T-helper 1 cell treated with Interleukin-12 subunit alpha and Interleukin-12 subunit beta and Interleukin-4 antibody, amounts not matched to agents 30 μg/mL and 1 μg/mL, for 36 hours (primary cell): ENCODE measurements around the gene FARP1.

Experiments used
- H3K27ac Mint-ChIP-seq: one replicate; pipeline ENCODE4 v1.8.0; 2021; ENCODE audit warnings: mild to moderate bottlenecking, mixed read lengths
- H3K27me3 Mint-ChIP-seq: one replicate; pipeline ENCODE4 v1.8.0; 2021; ENCODE audit warnings: low read depth, mixed read lengths
- H3K36me3 Mint-ChIP-seq: one replicate; pipeline ENCODE4 v1.8.0; 2021; ENCODE audit warnings: low read depth, mixed read lengths
- H3K4me1 Mint-ChIP-seq: one replicate; pipeline ENCODE4 v1.8.0; 2021; ENCODE audit warnings: low read depth, mixed read lengths
- H3K4me3 Mint-ChIP-seq: one replicate; pipeline ENCODE4 v1.8.0; 2021; ENCODE audit warnings: mild to moderate bottlenecking, moderate library complexity, mixed read lengths
- H3K9me3 Mint-ChIP-seq: one replicate; pipeline ENCODE4 v1.8.0; 2021; ENCODE audit warnings: mixed read lengths

The FARP1 gene

DNA sequence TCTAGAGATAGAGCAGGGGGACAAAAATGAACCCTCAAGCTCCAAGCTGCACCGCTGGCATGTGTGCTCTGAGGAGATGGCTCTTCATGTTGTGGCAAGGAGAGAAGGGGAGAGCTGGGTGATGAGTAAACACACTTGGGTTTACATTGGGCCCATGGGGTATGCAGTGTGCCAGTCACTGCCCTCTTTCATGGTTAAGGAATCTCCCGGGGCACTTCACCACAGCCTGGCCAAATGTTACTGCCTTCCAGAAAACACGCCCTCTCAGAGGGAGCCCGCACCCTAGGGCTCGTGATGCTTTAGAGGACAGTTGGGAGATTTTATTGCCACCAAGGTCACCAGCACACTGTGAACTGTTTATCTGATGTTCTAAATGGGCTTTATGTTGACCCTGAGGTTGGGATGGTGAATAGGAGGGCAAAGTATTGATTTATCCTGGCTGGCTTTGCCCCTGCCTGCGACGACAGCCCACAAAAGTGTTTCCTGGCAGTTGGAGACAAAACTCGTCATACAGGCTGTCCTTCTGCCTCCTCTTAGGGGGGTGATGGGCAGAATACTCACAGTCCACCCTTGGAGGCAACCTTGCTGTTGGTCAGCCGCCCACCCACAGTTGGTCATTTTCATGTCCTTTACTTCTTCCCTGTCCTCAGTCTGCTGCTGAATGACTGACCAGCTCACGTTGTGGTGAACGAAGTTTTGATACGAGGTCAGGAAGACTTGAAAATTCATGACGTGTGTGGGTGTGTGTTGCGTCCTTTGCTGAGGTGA, 277.1 kb downstream of the FARP1 start:
- peaks cover 6% of the 10 kb centered on the region for H3K27me3 Mint-ChIP-seq
- H3K9me3 Mint-ChIP-seq = no peaks in the 10 kb centered on the region
- no peak overlapping the region for H3K4me3 Mint-ChIP-seq
- H3K27ac Mint-ChIP-seq = no peak overlapping the region
- H3K4me1 Mint-ChIP-seq = no peaks in the 10 kb centered on the region
- H3K36me3 Mint-ChIP-seq = no peaks in the 10 kb centered on the region

DNA sequence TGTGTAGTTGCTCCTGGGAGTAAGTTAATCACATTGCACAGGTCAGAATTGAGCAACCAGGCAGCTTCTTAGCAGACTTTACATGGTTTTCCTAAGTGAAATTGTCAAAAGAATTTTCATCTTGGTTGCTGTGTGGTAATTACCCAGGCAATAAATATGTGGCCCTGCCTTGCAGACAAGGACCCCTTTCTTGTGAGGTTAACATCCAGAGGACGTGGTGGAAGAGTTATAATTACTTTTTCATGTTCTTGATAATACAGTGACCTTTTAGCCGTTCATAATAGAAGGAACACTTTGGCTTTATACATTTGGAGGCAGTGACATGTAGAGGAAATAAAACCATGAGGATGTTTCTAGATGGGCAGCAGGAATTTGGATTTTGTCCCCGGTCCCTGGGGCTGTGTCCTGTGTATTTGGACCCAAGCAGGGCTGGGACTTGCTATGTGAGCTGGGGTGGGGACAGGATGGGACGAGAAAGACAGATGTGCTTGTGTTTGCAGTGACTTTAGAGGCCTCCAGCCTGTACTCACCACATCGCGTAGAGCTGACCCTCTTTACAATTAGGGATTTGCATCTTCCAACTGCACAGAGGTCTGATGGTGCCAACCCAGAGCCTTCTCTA, 277.8 kb downstream of the FARP1 start:
- Mint-ChIP-seq H3K27me3 (peaks cover 6% of the 10 kb centered on the region), H3K27ac (no peak overlapping the region), H3K4me1 (no peaks in the 10 kb centered on the region), H3K36me3 (no peaks in the 10 kb centered on the region), H3K4me3 (no peak overlapping the region), H3K9me3 (no peaks in the 10 kb centered on the region)

DNA sequence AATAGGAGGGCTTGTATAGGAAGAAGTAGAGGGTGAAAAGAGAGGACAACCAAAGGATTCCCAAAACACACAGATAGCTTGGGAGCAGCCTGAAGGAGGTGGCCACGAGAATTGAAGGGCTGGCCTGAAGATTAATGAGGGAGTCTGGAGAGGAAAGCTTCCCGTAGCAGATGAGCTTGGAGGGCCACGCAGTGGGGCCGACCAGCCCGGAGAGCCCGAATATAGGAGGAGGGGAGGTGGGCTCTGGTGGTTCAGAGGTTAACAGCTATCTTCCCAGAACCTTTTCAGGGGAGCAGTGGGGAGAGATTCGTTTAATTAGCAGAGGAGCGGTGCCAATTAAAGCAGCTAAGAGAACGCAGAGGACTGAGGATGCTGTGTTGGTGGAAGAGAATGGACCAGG, 279.2 kb downstream of the FARP1 start:
- no peak overlapping the region for H3K27ac Mint-ChIP-seq
- peaks cover 4% of the 10 kb centered on the region for H3K27me3 Mint-ChIP-seq
- no peaks in the 10 kb centered on the region for H3K9me3 Mint-ChIP-seq

DNA sequence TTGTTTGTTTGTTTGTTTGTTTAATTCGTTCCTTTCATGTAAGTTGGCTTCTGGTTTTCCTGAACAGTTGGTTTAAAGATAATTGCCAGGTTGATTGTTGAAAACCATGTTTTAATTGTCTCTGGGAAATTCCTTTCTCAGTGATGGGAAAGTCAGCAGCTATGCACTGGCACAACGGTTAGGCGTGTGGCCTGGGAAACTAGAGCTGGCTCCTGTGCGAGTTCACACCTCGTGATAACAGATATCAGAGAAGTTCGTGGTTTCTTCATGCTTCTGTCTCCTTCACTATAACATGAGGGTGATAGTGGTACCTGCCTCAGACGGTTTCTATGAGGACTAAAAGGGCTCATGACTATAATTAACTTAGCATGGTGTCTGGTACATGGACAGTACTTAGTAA, 280.5 kb downstream of the FARP1 start:
- no peak overlapping the region for H3K4me3 Mint-ChIP-seq
- no peak overlapping the region for H3K27ac Mint-ChIP-seq
- no peaks in the 10 kb centered on the region for H3K9me3 Mint-ChIP-seq
- peaks cover 7% of the 10 kb centered on the region for H3K27me3 Mint-ChIP-seq
- H3K36me3 Mint-ChIP-seq = no peaks in the 10 kb centered on the region
- no peaks in the 10 kb centered on the region for H3K4me1 Mint-ChIP-seq

More for the DNA sequence above, 279.2 kb downstream of the FARP1 start:
- no peaks in the 10 kb centered on the region for H3K36me3 Mint-ChIP-seq
- H3K4me3 Mint-ChIP-seq = no peak overlapping the region
- H3K4me1 Mint-ChIP-seq = no peaks in the 10 kb centered on the region

DNA sequence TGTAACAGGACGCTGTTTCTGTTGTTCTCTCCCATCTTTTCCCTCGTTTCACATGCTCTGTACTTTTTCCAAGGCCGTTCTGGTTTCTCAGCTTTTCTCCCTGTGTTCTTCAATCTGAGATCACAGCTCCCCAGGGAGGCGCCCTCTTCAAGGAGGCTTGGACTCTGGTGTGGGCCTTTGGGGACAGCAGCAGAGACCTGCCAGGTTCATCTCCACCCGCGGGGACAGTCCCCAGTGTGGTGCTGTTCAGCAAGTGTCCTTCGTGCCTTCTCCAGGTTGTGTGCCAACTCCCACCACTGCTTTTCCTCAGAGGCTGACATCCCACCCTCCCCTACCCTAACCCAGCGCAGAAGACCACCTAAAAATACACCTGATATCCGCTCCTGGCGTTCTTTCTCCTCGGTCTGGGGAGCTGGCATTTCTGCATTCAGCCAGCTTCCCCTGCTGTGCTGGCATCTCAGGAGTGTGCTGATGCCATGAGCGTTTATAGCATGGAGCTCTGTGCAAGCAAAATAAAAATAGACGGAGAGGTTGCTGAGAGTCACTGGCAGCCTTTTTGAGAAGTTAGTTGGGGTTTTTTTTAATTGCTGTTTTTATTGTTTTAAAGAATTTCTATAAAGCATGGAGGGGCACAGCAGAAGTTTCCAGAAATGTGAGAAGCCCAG, 284.6 kb downstream of the FARP1 start:
- H3K4me1 Mint-ChIP-seq = no peaks in the 10 kb centered on the region
- H3K27me3 Mint-ChIP-seq = peaks cover 6% of the 10 kb centered on the region
- H3K4me3 Mint-ChIP-seq = no peak overlapping the region
- H3K27ac Mint-ChIP-seq = no peak overlapping the region
- H3K9me3 Mint-ChIP-seq = no peaks in the 10 kb centered on the region
- no peaks in the 10 kb centered on the region for H3K36me3 Mint-ChIP-seq

DNA sequence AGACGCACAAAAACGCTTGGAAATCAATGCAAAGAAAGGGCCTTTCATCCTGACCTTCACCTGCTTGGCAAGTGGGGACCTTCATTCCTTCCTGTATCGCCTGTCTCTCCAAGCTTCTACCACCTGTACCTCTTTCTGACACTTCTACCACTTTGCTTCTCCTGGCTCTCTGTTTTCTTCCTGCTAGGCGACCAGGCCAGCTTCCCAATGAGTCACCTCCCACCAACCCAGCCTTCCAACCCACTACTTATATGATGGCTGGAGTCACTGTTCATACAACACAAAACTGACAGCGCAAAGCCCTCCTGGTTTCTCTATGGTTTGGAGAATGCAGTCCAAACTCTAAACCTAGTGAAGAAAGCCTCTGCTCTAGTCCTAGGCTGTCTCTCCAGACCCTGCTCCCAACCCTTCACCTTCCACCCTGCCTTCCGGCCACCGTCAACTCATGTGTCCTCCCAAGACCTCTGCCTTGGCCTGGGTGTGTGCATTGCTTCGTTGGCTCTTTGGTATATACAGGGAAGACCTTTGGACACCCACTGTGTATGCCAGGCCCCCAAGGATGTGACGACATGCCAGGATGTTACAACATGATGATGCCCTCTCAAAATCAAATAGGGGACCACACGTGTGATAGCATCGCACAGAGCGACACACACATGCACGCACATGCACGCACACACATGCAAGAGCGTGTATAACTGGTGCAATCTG, 285.5 kb downstream of the FARP1 start:
- Mint-ChIP-seq H3K36me3 (no peaks in the 10 kb centered on the region), H3K4me1 (no peaks in the 10 kb centered on the region), H3K27me3 (peaks cover 4% of the 10 kb centered on the region), H3K9me3 (no peaks in the 10 kb centered on the region), H3K27ac (no peak overlapping the region), H3K4me3 (no peak overlapping the region)

DNA sequence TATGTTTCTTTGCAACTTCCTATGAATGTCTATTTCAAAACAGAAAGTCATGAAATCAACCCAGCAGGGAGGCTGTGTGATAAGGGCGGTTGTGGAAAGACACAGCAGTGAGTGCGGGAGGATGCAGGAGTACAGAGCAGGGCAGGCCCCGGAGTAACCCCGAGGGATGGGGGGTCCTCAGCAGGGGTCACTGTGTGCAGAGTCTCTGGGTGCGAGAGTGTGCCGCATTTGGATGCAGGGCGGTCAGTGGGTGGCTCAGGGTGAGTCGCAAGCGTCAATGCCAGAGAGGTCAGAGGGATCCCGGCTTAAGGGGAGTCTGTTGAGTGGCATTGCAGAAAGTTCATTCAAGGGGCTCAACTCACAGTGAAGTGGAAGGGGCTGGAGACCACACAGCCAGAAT, 286.2 kb downstream of the FARP1 start:
- H3K4me1 Mint-ChIP-seq = no peaks in the 10 kb centered on the region
- no peaks in the 10 kb centered on the region for H3K36me3 Mint-ChIP-seq
- no peak overlapping the region for H3K4me3 Mint-ChIP-seq
- H3K27ac Mint-ChIP-seq = no peak overlapping the region
- no peaks in the 10 kb centered on the region for H3K9me3 Mint-ChIP-seq
- peaks cover 4% of the 10 kb centered on the region for H3K27me3 Mint-ChIP-seq

DNA sequence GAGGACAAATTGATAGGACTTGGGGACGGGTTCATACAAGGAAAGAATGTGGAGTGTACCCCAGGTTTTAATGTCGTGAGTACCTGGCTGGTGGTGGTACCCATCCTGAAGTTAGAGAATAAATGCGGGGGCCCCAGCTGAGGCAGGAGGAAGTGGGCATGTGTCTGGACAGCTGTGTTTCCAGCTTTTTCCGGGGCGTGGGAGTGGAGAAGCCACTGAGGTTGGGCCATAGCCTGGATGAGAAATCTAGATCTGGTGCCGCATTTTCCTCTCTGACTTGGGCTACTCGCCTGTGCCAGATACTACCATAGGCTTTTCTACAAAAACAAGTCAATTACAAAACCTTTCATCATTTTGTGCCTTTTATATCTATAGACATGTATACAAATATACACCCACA, 286.6 kb downstream of the FARP1 start:
- H3K4me1 Mint-ChIP-seq = no peaks in the 10 kb centered on the region
- H3K9me3 Mint-ChIP-seq = no peaks in the 10 kb centered on the region
- H3K4me3 Mint-ChIP-seq = no peak overlapping the region
- no peaks in the 10 kb centered on the region for H3K36me3 Mint-ChIP-seq
- H3K27ac Mint-ChIP-seq = no peak overlapping the region
- H3K27me3 Mint-ChIP-seq = peaks cover 4% of the 10 kb centered on the region

DNA sequence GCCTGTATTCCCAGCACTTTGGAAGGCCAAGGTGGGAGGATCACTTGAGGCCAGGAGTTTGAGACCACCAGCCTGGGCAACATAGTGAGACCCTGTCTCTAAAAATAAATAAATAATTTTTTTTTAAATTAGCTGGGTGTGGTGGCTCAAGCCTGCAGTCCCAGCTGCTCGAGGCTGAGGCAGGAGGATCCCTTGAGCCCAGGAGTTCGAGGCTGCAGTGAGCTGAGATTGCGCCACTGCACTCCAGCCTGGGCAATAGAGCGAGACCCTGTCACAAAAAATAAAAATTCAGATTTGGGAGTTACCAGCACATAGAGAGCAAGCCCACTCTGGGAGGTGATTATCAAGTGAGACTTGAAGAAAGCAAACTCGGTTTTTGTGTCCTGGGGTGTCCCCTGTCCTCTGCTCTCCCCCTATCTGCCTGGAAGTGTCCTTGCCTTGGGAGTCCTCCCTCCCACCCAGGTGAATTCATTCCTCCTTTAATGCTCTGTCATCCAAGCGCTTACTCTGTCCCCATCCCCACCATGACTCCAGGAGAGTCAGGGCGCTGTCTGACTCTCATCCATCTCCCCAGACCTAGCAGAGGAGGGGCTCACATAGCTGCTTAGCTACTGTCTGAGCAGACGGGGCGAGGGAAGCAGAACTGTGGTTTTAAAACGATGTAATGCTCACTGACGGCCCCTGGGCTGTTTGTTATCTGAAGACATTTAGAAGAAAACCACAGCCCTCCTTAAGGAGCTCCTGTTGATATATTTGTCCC, 287.3 kb downstream of the FARP1 start:
- Mint-ChIP-seq H3K9me3 (no peaks in the 10 kb centered on the region), H3K4me3 (no peak overlapping the region), H3K36me3 (no peaks in the 10 kb centered on the region), H3K4me1 (no peaks in the 10 kb centered on the region), H3K27ac (no peak overlapping the region), H3K27me3 (peaks cover 4% of the 10 kb centered on the region)

DNA sequence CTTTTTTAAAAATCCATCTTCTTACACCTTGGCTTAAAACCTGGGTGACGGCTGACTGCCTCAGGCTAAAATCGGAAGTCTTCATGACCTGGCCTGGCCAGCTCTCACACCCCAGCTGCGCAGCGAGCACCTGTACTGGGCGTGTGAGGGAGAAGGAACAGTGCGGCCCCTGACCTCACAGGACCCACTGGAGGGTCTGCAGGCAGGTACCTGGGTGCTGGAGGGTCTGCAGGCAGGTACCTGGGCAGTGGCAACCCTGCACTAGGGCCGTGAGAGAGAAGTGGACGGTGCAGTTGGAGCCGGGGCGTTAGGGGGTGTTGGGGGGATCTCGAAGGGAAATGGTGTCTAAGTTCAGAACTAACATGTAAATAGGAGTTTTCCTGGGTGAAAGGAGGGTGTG, 289.7 kb downstream of the FARP1 start:
- Mint-ChIP-seq H3K4me1 (no peaks in the 10 kb centered on the region), H3K27ac (no peak overlapping the region), H3K9me3 (no peaks in the 10 kb centered on the region), H3K36me3 (no peaks in the 10 kb centered on the region), H3K4me3 (no peak overlapping the region), H3K27me3 (peaks cover 4% of the 10 kb centered on the region)

DNA sequence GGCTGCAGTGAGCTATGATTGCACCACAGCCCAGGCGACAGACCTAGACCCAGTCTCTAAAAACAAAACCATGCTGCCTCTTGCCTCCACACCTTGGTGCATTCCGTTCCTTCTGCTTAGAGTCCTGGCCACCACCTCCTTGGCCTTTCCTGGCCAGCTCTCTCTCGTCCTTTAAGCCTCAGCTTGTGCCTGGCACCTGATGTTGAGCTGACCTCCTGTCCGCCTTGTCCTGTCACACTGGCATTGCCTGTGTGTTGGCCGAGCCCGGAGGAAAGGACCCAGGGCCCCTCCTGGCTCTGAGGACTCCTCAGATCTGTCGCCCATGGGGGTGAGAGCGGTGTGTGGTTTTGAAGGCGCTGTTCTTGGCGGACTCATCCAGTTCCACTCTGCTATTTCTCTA, 290.8 kb downstream of the FARP1 start:
- no peak overlapping the region for H3K27ac Mint-ChIP-seq
- H3K27me3 Mint-ChIP-seq = no peaks in the 10 kb centered on the region
- no peak overlapping the region for H3K4me3 Mint-ChIP-seq
- no peaks in the 10 kb centered on the region for H3K9me3 Mint-ChIP-seq
- H3K4me1 Mint-ChIP-seq = no peaks in the 10 kb centered on the region
- no peaks in the 10 kb centered on the region for H3K36me3 Mint-ChIP-seq

DNA sequence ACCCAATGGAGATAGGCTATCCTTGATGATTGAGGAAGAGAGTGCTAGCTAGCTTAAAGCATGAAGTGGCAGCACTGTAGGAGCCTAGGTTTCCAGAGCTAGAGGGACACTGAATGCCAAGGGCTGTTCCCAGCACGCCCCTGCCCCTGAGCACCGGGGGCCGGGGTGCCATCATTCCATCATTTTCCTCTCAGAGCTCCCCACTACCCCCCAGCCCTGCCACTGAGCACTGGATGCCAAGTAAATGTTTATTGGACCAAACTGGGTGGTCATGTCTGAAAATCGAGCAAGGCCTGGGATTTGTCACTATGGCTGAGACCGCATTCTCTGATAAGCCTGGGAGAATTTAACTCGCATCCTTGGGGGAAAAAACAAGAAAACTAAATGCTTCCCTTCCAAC, 291.2 kb downstream of the FARP1 start:
- no peak overlapping the region for H3K27ac Mint-ChIP-seq
- H3K27me3 Mint-ChIP-seq = no peaks in the 10 kb centered on the region
- H3K36me3 Mint-ChIP-seq = no peaks in the 10 kb centered on the region
- no peaks in the 10 kb centered on the region for H3K9me3 Mint-ChIP-seq
- H3K4me1 Mint-ChIP-seq = no peaks in the 10 kb centered on the region
- no peak overlapping the region for H3K4me3 Mint-ChIP-seq

DNA sequence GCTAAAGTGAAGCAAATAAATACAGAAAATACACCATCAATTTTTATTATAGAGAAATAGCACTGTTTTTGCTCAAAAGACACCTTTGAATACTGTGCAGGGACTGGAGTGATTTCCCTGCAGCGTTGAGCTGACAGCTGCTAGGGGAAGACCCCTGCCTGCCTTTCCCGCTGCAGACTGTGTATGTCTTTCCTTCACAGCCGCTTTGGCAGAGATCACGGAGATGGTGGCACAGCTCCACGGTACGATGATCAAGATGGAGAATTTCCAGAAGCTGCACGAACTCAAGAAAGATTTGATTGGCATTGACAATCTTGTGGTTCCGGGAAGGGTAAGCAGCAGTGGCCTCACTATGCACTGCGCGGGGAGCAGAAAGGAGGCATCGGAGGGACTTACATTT, 292.5 kb downstream of the FARP1 start:
- Mint-ChIP-seq H3K27me3 (no peaks in the 10 kb centered on the region), H3K4me1 (no peaks in the 10 kb centered on the region), H3K36me3 (no peaks in the 10 kb centered on the region), H3K9me3 (no peaks in the 10 kb centered on the region), H3K27ac (no peak overlapping the region), H3K4me3 (no peak overlapping the region)

DNA sequence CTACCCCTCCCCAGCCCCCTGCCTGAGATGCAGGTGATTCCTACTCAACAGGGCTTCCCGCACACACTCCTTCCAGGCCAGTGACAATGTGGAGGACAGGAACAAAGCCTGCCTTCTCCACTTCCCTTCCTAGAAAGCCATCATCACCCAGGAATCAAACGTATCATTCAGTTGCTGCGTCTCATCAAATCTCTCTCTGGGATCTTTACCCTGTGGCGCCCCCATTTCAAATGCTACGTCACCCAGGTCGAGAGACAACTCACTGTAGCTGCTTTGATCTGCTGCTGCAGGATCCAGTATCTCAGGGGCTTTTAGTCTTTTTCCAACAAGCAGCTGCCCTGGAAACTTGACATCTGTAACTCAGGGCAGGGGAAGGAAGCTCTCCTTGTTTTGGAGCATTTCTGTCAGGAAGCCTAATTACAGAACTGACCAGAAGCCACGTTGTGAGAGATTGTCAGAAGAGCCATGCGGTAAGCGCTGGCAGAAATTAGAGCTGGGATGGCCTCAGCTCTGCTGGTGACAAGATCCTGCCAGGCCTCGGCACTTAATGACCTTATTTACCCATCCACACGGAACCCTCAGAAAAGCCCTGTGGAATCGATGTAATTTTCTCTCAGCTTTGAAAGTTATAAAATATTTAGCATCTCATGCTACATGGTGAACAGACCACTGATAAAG, 293.5 kb downstream of the FARP1 start:
- Mint-ChIP-seq H3K27ac (no peak overlapping the region), H3K4me3 (no peak overlapping the region), H3K27me3 (no peaks in the 10 kb centered on the region), H3K4me1 (no peaks in the 10 kb centered on the region), H3K9me3 (no peaks in the 10 kb centered on the region), H3K36me3 (no peaks in the 10 kb centered on the region)
